K562 (cell line): Measurements from ENCODE around the gene PCBD1. TPM values are rescaled to one million over a fixed set of nuclear protein-coding genes. Genes with fewer than 3 reads are reported as not detected.
A peak's percentile ranks its signal among the peaks of the same experiment; 100 is the strongest.

Experiments used
- ATF7 ChIP-seq: fragments of 450-650 bp; IDR thresholded peaks from 2 replicates; pipeline ENCODE4 v1.7.1; 2014; ENCODE audit warnings: mild to moderate bottlenecking, moderate library complexity
- CCAR2 ChIP-seq: fragments of 200-400 bp; formaldehyde crosslinking; IDR thresholded peaks from 2 replicates; pipeline ENCODE4 v1.6.1; 2017; ENCODE audit warnings: mild to moderate bottlenecking, low read depth, low read length
- CHD1 ChIP-seq: fragments of 200-600 bp; sonication (generic); IDR thresholded peaks from one replicate; pipeline ENCODE4 v1.6.1; 2012; ENCODE audit warnings: mild to moderate bottlenecking, moderate library complexity, low read length, inconsistent platforms
- CSDE1 ChIP-seq, 2 experiments: fragments of 450-650 bp; IDR thresholded peaks; 2 replicates each; pipeline ENCODE4 v1.6.1; 2016; ENCODE audit warnings: mild to moderate bottlenecking in 1 of 2
- GTF2F1 ChIP-seq: IDR thresholded peaks from 2 replicates; pipeline ENCODE4 v1.6.1; 2011; ENCODE audit warnings: low read depth, low read length, improper control_type of control experiment
- HMGN3 ChIP-seq: IDR thresholded peaks from 2 replicates; pipeline ENCODE4 v1.6.1; 2011; ENCODE audit warnings: borderline replicate concordance, low read depth, mild to moderate bottlenecking, mixed read lengths, low read length; ENCODE audit not compliant: insufficient read length; ENCODE audit errors: extremely low read depth
- ILK ChIP-seq: fragments of 450-650 bp; IDR thresholded peaks from 2 replicates; pipeline ENCODE4 v1.6.1; 2016; ENCODE audit warnings: missing genetic modification characterization, low read depth, mild to moderate bottlenecking, missing compliant biosample characterization, moderate library complexity, borderline replicate concordance
- RBBP5 ChIP-seq: fragments of 200-600 bp; sonication (generic); IDR thresholded peaks from 2 replicates; pipeline ENCODE4 v1.6.1; 2012; ENCODE audit warnings: borderline replicate concordance, mild to moderate bottlenecking, low read length, control low read depth, inconsistent platforms; ENCODE audit not compliant: insufficient read depth, poor library complexity, severe bottlenecking
- RBM15 ChIP-seq: fragments of 200-400 bp; formaldehyde crosslinking; IDR thresholded peaks from 2 replicates; pipeline ENCODE4 v1.6.1; 2018; ENCODE audit warnings: mild to moderate bottlenecking, low read length, moderate library complexity; ENCODE audit not compliant: insufficient read depth
- SOX6 ChIP-seq: fragments of 450-650 bp; IDR thresholded peaks from 2 replicates; pipeline ENCODE4 v1.6.1; 2014; ENCODE audit warnings: mild to moderate bottlenecking
- STAG1 ChIP-seq: sonication (generic); formaldehyde crosslinking; IDR thresholded peaks from 2 replicates; pipeline ENCODE4 v1.5.0; 2020; ENCODE audit warnings: missing genetic modification reagents, borderline replicate concordance
- THRA ChIP-seq: fragments of 450-650 bp; IDR thresholded peaks from 2 replicates; pipeline ENCODE4 v1.6.1; 2017; ENCODE audit warnings: mild to moderate bottlenecking, moderate library complexity
- YY1 ChIP-seq, 3 experiments: IDR thresholded peaks; 2 replicates each; pipeline ENCODE4 v1.6.1; 2011; ENCODE audit warnings: low read length in 2 of 3, mild to moderate bottlenecking in 2 of 3, moderate library complexity in 2 of 3, borderline replicate concordance in 1 of 3, control low read depth in 1 of 3, low read depth in 1 of 3; ENCODE audit not compliant: insufficient read depth in 3 of 3, insufficient replicate concordance in 2 of 3, control insufficient read depth in 1 of 3, insufficient read length in 1 of 3; ENCODE audit errors: extremely low read depth in 1 of 3
- ZFX ChIP-seq: sonication (generic); formaldehyde crosslinking; IDR thresholded peaks from 2 replicates; pipeline ENCODE4 v1.8.0; 2022; ENCODE audit warnings: mild to moderate bottlenecking, missing genetic modification reagents, moderate library complexity
- ZNF134 ChIP-seq: fragments of 250-450 bp; sonication (Bioruptor Pico); conservative IDR thresholded peaks from 2 replicates; pipeline ENCODE4 v1.4.0; 2020
- ZNF507 ChIP-seq: conservative IDR thresholded peaks from 2 replicates; pipeline ENCODE4 v1.6.1; 2017; ENCODE audit warnings: missing genetic modification characterization, missing compliant biosample characterization
- ZNF586 ChIP-seq: fragments of 450-650 bp; formaldehyde crosslinking; conservative IDR thresholded peaks from 2 replicates; pipeline ENCODE4 v1.4.0; 2020; ENCODE audit warnings: mild to moderate bottlenecking, moderate library complexity
- polyA plus RNA-seq, 8 experiments: library from polyadenylated mRNA; depleted of rRNA in 4 of 8; stranded (reverse) in 5 of 8; unstranded in 3 of 8; fragments of >200 nt; fragmentation: Nextera tagmentation in 2 of 8; fragmentation: Illumina TruSeq in 1 of 8; extraction: Ambion mirVana in 2 of 8; extraction: Trizol in 1 of 8; gene quantifications; 2 replicates each; pipeline versions ENCODE4 v1.2.1 to v1.2.3, GENCODE V29; 2011 to 2014; ENCODE audit warnings: inconsistent platforms in 1 of 8, missing spikeins in 1 of 8
- total RNA-seq, 7 experiments: library from RNA; depleted of rRNA in 6 of 7; stranded (reverse); fragments of >200 nt in 6 of 7; fragmentation: Illumina TruSeq in 2 of 7; extraction: Trizol in 2 of 7; gene quantifications; 2 replicates each; pipeline versions ENCODE4 v1.2.1 to v1.2.3, GENCODE V29; 2011 to 2021; ENCODE audit warnings: low replicate concordance in 1 of 7
- TF ChIP-seq, protein P1 (sequence below): fragments of 250-450 bp; sonication (Bioruptor Pico); IDR thresholded peaks from 2 replicates; pipeline ENCODE4 v1.8.0; 2022; ENCODE audit warnings: moderate library complexity, mild to moderate bottlenecking, inconsistent platforms
- TF ChIP-seq, protein P2 (sequence below): conservative IDR thresholded peaks from 2 replicates; pipeline ENCODE4 v1.6.1; 2011; ENCODE audit warnings: low read depth, mild to moderate bottlenecking, low read length; ENCODE audit not compliant: control insufficient read depth

The PCBD1 gene
- total and polyA plus RNA-seq, 9 of the 15 experiments (the other 6 are each of a cell fraction or from before 2014, with no cell fraction given), result 14.6 to 109 (median 57.0) TPM

GRCh38 chr10:70887804-70888800 lies at the start of gene PCBD1 (continued):
- TF ChIP-seq YY1 (IDR thresholded peaks at IDR 0.05; ENCODE audit: borderline replicate concordance in 1 of 3, control insufficient read depth in 1 of 3, extremely low read depth in 1 of 3, insufficient read depth in 3 of 3, insufficient read length in 1 of 3, insufficient replicate concordance in 2 of 3, low read depth in 1 of 3, low read length in 2 of 3) (peak in 2 of 3 experiments; percentile 36 to 73), CCAR2 (no peak), STAG1 (CRISPR knock-in tag) (0 out of 2 replicates have a peak, but pooled peaks have one; percentile 15), CHD1 (peak; percentile 71), ZFX (CRISPR knock-in tag) (peak; percentile 90), HMGN3 (peak; percentile 55), CSDE1 (IDR thresholded peaks at IDR 0.05) (no peak), RBM15 (no peak), ATF7 (0 out of 2 replicates have a peak, but pooled peaks have one; percentile 16), ZNF507 (tag) (no peak), THRA (no peak), ILK (tag) (no peak), ZNF586 (no peak), SOX6 (no peak; the same call in 1 of the 2 replicates), ZNF134 (CRISPR knock-in tag) (no peak), GTF2F1 (no peak), RBBP5 (peak; percentile 65)
- TF ChIP-seq, protein P1, sequence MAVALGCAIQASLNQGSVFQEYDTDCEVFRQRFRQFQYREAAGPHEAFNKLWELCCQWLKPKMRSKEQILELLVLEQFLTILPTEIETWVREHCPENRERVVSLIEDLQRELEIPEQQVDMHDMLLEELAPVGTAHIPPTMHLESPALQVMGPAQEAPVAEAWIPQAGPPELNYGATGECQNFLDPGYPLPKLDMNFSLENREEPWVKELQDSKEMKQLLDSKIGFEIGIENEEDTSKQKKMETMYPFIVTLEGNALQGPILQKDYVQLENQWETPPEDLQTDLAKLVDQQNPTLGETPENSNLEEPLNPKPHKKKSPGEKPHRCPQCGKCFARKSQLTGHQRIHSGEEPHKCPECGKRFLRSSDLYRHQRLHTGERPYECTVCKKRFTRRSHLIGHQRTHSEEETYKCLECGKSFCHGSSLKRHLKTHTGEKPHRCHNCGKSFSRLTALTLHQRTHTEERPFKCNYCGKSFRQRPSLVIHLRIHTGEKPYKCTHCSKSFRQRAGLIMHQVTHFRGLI (CRISPR knock-in tag), result no peak
- TF ChIP-seq, protein P2, sequence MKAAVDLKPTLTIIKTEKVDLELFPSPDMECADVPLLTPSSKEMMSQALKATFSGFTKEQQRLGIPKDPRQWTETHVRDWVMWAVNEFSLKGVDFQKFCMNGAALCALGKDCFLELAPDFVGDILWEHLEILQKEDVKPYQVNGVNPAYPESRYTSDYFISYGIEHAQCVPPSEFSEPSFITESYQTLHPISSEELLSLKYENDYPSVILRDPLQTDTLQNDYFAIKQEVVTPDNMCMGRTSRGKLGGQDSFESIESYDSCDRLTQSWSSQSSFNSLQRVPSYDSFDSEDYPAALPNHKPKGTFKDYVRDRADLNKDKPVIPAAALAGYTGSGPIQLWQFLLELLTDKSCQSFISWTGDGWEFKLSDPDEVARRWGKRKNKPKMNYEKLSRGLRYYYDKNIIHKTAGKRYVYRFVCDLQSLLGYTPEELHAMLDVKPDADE, result peak; percentile 68; the same call in 1 of the 2 replicates
